Measurements from ENCODE around the gene APMAP. TPM values are rescaled to one million over a fixed set of nuclear protein-coding genes. Genes with fewer than 3 reads are reported as not detected.
"Not testable (repeated sequence)": the region's sequence is repeated elsewhere in the genome, so short reads cannot be mapped to it uniquely, and the experiment has no call there.

Gene APMAP
- total and polyA plus RNA-seq, 9 donors: 23.5 to 103 (median 45.8) TPM

DNA sequence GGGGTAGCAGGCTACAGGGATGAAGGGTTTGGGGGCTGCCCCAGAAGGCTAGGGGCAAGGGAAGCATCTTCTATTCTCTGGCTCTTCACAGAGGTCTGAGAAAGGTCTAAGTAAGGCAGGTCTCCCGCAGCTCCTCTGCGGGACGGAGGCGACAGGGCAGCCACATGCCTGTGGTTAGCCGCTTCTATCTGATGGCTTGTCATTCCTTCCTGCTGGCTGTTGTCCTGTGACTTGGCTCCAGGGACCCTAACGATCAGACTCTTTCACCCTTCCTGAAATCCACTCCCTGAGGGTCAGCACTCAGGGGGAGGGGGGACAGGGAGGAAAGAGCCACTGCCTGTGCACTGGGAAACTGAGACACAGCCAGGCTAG lies 42.8 kb downstream of the APMAP start:
- no peak for TF ChIP-seq CTCF (IDR thresholded peaks at IDR 0.05)
- TF ChIP-seq EP300 (IDR thresholded peaks at IDR 0.05): no peak
- no peak for TF ChIP-seq POLR2A (IDR thresholded peaks at IDR 0.05)
- Histone ChIP-seq H3K27me3 (no peaks in the 10 kb centered on the region), H3K27ac (no peak overlapping the region), H3K9me3 (no peaks in the 10 kb centered on the region), H3K36me3 (no peaks in the 10 kb centered on the region), H3K4me1 (ENCODE audit: insufficient read depth) (no peaks in the 10 kb centered on the region), H3K4me3 (no peak overlapping the region)
- no peak for DNase-seq
- 47 to 51% (median 49%) methylated on average over 6 of the region's 6 CpGs for WGBS, 3 donors
- intact Hi-C loops (cut with DNase I): no loop called here

GRCh38 chr20:24948939-24949679 lies 43.4 kb downstream of the APMAP start, which contains the start of gene CST7:
Gene CST7, plus strand, starts transcription at chr20:24949269. Its CDS starts 237 bp downstream, at chr20:24949506.
- WGBS, 3 donors: 77 to 85% (median 81%) methylated on average over 17 to 20 of the region's 20 CpGs
- DNase-seq: no peak
- TF ChIP-seq EP300 (IDR thresholded peaks at IDR 0.05) (no peak), POLR2A (IDR thresholded peaks at IDR 0.05) (no peak), CTCF (IDR thresholded peaks at IDR 0.05) (no peak)

GRCh38 chr20:24948396-24948938 lies 44.1 kb downstream of the APMAP start:
- H3K4me1 ChIP-seq (ENCODE audit: insufficient read depth); H3K36me3 ChIP-seq; H3K27ac ChIP-seq; H3K9me3 ChIP-seq; H3K27me3 ChIP-seq; DNase-seq; H3K4me3 ChIP-seq; intact Hi-C loops (cut with DNase I): not testable (repeated sequence)
- WGBS, 3 donors: 57 to 84% (median 62%) methylated on average over 4 of the region's 4 CpGs

More at GRCh38 chr20:24948939-24949679, 43.4 kb downstream of the APMAP start, which contains the start of gene CST7:
- Histone ChIP-seq H3K4me1 (ENCODE audit: insufficient read depth) (no peaks in the 10 kb centered on the region), H3K27ac (no peak within 1 kb of the TSS), H3K36me3 (no peaks in the 10 kb centered on the region), H3K9me3 (no peaks in the 10 kb centered on the region), H3K4me3 (no peak within 1 kb of the TSS), H3K27me3 (no peaks in the 10 kb centered on the region)
- intact Hi-C loops (cut with DNase I): no loop called here

GRCh38 chr20:24946376-24946775 lies 46.2 kb downstream of the APMAP start:
- H3K27ac ChIP-seq; H3K9me3 ChIP-seq; intact Hi-C loops (cut with DNase I); H3K36me3 ChIP-seq; H3K4me1 ChIP-seq (ENCODE audit: insufficient read depth); H3K4me3 ChIP-seq; H3K27me3 ChIP-seq; DNase-seq: not testable (repeated sequence)
- WGBS, 3 donors: 66 to 80% (median 66%) methylated on average over 1 of the region's 1 CpG

- no peaks in the 10 kb centered on the region for H3K9me3 ChIP-seq
- no peak for DNase-seq
- intact Hi-C loops (cut with DNase I): no loop called here
- no peak overlapping the region for H3K4me3 ChIP-seq
- no peaks in the 10 kb centered on the region for H3K36me3 ChIP-seq
- H3K27me3 ChIP-seq: no peaks in the 10 kb centered on the region
- H3K4me1 ChIP-seq (ENCODE audit: insufficient read depth): no peaks in the 10 kb centered on the region
- WGBS, 3 donors: 44 to 75% (median 59%) methylated on average over 3 of the region's 3 CpGs
- TF ChIP-seq CTCF (IDR thresholded peaks at IDR 0.05): no peak
- no peak for TF ChIP-seq POLR2A (IDR thresholded peaks at IDR 0.05)
- TF ChIP-seq EP300 (IDR thresholded peaks at IDR 0.05): no peak
- no peak overlapping the region for H3K27ac ChIP-seq
Measured at GRCh38 chr20:24943731-24944130, 48.8 kb downstream of the APMAP start.

All from ovary (tissue), 9 donors.